Measurements from ENCODE around the gene IL2RG.

DNA sequence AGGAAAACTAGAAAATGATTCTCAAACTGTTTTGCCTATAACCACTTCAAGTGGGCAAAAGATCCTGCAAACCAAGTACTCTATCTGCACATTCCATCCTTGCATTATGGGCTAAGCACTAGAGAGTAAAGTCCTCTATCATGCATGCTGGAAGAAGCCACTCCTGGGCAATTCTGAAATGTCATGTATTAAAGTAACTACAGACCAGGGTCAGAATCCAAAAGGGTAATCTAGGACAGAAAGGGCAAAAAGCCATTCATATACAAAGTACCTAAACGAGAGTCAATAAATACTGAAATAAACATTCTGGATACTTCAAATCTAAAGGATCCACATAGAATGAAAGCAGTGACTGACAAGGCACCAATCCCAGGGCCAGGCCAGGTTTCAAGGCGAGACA lies 44.3 kb downstream of the IL2RG start:
- TF ChIP-seq, protein P1, sequence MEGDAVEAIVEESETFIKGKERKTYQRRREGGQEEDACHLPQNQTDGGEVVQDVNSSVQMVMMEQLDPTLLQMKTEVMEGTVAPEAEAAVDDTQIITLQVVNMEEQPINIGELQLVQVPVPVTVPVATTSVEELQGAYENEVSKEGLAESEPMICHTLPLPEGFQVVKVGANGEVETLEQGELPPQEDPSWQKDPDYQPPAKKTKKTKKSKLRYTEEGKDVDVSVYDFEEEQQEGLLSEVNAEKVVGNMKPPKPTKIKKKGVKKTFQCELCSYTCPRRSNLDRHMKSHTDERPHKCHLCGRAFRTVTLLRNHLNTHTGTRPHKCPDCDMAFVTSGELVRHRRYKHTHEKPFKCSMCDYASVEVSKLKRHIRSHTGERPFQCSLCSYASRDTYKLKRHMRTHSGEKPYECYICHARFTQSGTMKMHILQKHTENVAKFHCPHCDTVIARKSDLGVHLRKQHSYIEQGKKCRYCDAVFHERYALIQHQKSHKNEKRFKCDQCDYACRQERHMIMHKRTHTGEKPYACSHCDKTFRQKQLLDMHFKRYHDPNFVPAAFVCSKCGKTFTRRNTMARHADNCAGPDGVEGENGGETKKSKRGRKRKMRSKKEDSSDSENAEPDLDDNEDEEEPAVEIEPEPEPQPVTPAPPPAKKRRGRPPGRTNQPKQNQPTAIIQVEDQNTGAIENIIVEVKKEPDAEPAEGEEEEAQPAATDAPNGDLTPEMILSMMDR (IDR thresholded peaks at IDR 0.05): no peak
- no peak for TF ChIP-seq POLR2A (IDR thresholded peaks at IDR 0.05)

Data from adrenal gland (tissue), 5 donors.